Measurements from ENCODE around the gene DYNLT2B. TPM values are rescaled to one million over a fixed set of nuclear protein-coding genes. Genes with fewer than 3 reads are reported as not detected.
A peak's percentile ranks its signal among the peaks of the same experiment; 100 is the strongest.
"Not testable (repeated sequence)": the region's sequence is repeated elsewhere in the genome, so short reads cannot be mapped to it uniquely, and the experiment has no call there.

DYNLT2B gene
- polyA plus RNA-seq, 1 donor = 15.5 TPM

DNA sequence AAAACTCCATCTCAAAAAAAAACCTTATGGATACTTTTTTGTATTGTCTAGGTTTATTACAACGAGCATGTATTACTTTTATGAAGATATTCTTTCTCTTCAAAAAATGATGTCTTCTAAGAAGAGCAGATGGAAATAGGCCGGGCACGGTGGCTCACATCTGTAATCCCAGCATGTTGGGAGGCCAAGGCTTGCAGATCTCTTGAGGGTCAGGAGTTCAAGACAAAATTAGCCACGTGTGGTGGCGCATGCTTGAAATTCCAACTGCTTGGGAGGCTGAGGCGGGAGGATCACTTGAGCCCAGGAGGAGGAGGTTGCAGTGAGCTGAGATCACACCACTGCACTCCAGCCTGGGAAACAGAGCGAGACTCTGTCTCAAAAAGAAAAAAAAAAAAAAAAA lies 4.0 kb downstream of the DYNLT2B start:
- H3K36me3 ChIP-seq (ENCODE audit: control insufficient read depth, insufficient read depth, low read length); H3K9me3 ChIP-seq (ENCODE audit: control insufficient read depth, low read depth, low read length); H3K4me3 ChIP-seq (ENCODE audit: low read length); H3K27ac ChIP-seq (ENCODE audit: low read length); H3K4me1 ChIP-seq (ENCODE audit: control insufficient read depth, insufficient read depth, low read length); DNase-seq; H3K27me3 ChIP-seq (ENCODE audit: control insufficient read depth, insufficient read depth, low read length): not testable (repeated sequence)
- no CpG with 5 or more reads among the region's 7 CpGs for WGBS (ENCODE audit: insufficient coverage, low lambda C conversion rate)

DNA sequence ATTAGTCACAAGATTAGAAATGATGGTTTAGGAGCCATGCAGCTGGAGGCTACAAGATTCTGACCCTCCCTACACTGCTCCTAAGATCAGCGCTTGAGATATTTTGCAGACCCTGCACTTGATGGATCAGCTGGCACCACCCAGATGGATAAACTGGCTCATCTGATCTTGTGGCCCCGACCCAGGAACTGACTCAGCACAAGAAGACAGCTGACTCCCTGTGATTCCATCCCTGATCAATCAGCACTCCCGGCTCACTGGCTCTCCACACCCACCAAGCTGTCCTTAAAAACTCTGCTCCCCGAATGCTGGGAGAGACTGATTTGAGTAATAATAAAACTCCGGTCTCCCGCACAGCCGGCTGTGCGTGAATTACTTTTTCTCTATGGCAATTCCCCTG lies 15.1 kb downstream of the DYNLT2B start:
- not testable (repeated sequence) for DNase-seq; H3K27me3 ChIP-seq (ENCODE audit: control insufficient read depth, insufficient read depth, low read length); H3K36me3 ChIP-seq (ENCODE audit: control insufficient read depth, insufficient read depth, low read length); H3K4me3 ChIP-seq (ENCODE audit: low read length); H3K27ac ChIP-seq (ENCODE audit: low read length); H3K9me3 ChIP-seq (ENCODE audit: control insufficient read depth, low read depth, low read length); H3K4me1 ChIP-seq (ENCODE audit: control insufficient read depth, insufficient read depth, low read length)
- WGBS (ENCODE audit: insufficient coverage, low lambda C conversion rate) = 40% methylated on average over 4 of the region's 8 CpGs

DNA sequence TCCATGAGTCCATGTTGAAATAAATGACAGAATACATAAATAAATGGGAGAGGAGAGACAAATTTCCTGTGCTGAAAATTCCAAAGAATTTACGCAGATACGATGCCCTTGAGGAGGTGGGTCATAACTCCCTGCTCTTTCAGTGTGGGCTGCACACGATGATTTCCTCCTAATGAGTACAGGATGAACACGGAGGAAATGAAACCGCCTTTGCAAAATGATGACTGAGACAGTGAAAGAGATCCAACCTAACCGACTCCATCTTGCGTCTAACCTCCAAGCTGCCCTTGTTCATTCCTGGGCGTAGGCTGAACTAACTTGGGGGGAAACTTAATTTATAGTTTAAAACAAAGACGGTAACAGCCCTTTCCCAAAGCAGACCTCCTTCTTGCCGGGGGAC lies 15.5 kb downstream of the DYNLT2B start:
- not testable (repeated sequence) for H3K4me1 ChIP-seq (ENCODE audit: control insufficient read depth, insufficient read depth, low read length); H3K4me3 ChIP-seq (ENCODE audit: low read length); H3K27me3 ChIP-seq (ENCODE audit: control insufficient read depth, insufficient read depth, low read length); H3K36me3 ChIP-seq (ENCODE audit: control insufficient read depth, insufficient read depth, low read length); H3K27ac ChIP-seq (ENCODE audit: low read length); DNase-seq; H3K9me3 ChIP-seq (ENCODE audit: control insufficient read depth, low read depth, low read length)
- WGBS (ENCODE audit: insufficient coverage, low lambda C conversion rate) = no CpG with 5 or more reads among the region's 10 CpGs

DNA sequence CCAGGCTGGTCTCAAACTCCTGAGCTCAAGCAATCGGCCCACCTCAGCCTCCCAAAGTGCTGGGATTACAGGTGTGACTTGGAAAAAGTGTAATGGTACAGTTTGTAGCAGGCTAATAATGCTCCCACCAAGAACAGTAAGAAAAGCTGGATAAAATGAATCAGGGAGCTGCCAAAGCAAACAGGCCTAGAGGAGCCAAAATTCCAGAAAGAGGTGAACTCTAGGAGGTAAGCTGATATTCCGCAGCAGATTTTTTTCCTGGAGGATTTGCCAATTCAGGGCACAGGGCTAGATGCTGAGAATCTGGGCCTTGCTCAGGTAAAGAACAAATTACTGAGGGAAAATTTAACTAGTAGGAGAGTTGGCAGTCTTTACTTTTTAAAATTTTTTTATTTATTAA lies 19.5 kb downstream of the DYNLT2B start:
- H3K4me1 ChIP-seq (ENCODE audit: control insufficient read depth, insufficient read depth, low read length) = no peaks in the 10 kb centered on the region
- WGBS (ENCODE audit: insufficient coverage, low lambda C conversion rate) = no CpG with 5 or more reads among the region's 2 CpGs
- no peaks in the 10 kb centered on the region for H3K36me3 ChIP-seq (ENCODE audit: control insufficient read depth, insufficient read depth, low read length)
- no peak overlapping the region for H3K4me3 ChIP-seq (ENCODE audit: low read length)
- no peaks in the 10 kb centered on the region for H3K9me3 ChIP-seq (ENCODE audit: control insufficient read depth, low read depth, low read length)
- H3K27me3 ChIP-seq (ENCODE audit: control insufficient read depth, insufficient read depth, low read length) = no peaks in the 10 kb centered on the region
- no peak overlapping the region for H3K27ac ChIP-seq (ENCODE audit: low read length)
- DNase-seq = no peak

DNA sequence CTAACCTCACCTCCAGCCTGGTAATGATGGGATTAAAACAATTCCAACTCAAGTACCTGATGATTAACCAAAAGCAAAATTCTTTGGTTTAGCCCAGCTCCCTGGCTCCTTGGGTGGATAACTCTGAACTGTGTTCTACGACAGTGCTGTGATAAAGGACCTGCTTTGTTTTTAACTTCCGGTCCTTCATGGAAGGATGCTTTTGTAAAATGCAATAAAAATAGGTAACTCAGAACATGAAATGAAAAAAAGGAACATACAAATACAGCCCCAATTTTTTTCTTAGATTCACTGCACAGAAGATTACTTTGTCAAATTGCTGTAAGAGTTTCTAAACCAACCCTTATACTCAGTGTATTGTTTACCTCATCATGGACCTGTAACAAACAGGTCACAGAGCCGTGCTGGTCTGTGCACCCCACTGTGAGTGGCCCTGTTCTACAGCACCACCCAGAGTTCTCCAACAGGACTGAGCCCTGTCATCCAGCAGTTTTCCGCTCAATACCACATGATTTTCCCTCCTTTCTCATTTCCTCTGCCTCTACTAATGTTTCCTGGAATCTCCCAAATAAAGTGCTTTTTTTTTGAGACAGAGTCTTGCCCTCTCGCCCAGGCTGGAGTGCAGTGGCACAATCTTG lies 25.6 kb downstream of the DYNLT2B start:
- H3K27ac ChIP-seq (ENCODE audit: low read length) = no peak overlapping the region
- WGBS (ENCODE audit: insufficient coverage, low lambda C conversion rate) = no CpG with 5 or more reads among the region's 5 CpGs
- no peak for DNase-seq
- H3K4me3 ChIP-seq (ENCODE audit: low read length) = no peak overlapping the region
- no peaks in the 10 kb centered on the region for H3K4me1 ChIP-seq (ENCODE audit: control insufficient read depth, insufficient read depth, low read length)
- no peaks in the 10 kb centered on the region for H3K27me3 ChIP-seq (ENCODE audit: control insufficient read depth, insufficient read depth, low read length)
- no peaks in the 10 kb centered on the region for H3K36me3 ChIP-seq (ENCODE audit: control insufficient read depth, insufficient read depth, low read length)
- H3K9me3 ChIP-seq (ENCODE audit: control insufficient read depth, low read depth, low read length) = no peaks in the 10 kb centered on the region

DNA sequence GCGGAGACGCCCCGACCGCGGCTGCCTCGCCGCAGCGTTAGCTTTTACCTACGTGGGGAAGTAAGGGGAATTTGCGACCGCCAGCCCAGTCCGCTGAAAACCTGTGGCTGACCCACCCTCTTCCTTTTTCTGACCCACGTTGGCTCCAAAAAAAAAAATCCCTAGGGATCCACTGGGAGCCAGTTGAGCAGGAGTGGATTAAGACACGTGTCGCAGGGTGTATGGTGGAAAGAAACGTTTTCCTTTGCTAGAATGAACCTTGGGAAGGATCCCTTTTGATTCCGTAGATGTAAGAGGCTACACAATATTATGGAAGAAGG lies 29.9 kb downstream of the DYNLT2B start:
- no CpG with 5 or more reads among the region's 17 CpGs for WGBS (ENCODE audit: insufficient coverage, low lambda C conversion rate)
- DNase-seq = no peak
- peak overlapping the region; percentile 87 for H3K27ac ChIP-seq (ENCODE audit: low read length)

DNA sequence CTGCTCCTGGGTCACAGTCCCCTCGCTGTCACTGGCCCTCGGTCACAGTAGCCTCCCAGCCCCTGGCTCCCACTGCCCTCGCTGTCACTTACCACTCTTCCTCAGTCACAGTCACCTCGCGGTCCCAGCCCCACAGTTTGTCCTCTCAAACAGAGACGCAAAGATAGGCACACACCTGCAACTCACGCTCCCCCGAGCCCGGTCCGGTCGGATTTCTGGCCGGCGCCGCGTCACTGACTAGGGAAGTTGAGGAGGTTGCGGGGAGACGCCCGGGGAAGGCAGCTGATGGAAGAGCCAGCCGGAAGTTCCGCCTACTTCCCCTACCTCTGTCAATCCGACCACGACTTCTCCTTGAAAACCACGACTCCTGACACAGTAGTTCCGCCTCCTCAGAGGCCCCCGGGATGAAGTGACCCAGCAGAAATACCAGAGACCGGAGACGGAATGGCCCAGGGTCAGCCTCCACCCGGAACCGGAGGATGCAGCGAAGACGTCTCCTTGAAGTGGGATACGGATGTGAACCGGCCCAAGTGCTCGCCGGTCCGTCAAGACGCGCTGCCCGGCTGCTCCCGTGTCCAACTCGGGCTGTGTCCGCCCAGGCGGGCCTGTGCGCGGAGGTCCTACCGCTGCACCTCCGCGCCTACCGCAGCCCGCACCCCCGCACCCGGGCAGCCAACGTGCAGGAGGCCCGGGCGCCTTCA lies 30.4 kb downstream of the DYNLT2B start, which contains the start of gene PCYT1A:
Gene PCYT1A (minus strand): TSS at position 287 of the 701 bp plus-strand sequence. CDS start 17,195 bp downstream, outside the sequence.
- WGBS (ENCODE audit: insufficient coverage, low lambda C conversion rate) = no CpG with 5 or more reads among the region's 55 CpGs
- peak; percentile 94 to 96 for DNase-seq
- H3K4me1 ChIP-seq (ENCODE audit: control insufficient read depth, insufficient read depth, low read length) = peaks cover 8% of the 10 kb centered on the region

More for the DNA sequence above, 29.9 kb downstream of the DYNLT2B start:
- H3K9me3 ChIP-seq (ENCODE audit: control insufficient read depth, low read depth, low read length) = no peaks in the 10 kb centered on the region
- no peaks in the 10 kb centered on the region for H3K27me3 ChIP-seq (ENCODE audit: control insufficient read depth, insufficient read depth, low read length)
- H3K4me1 ChIP-seq (ENCODE audit: control insufficient read depth, insufficient read depth, low read length) = peaks cover 8% of the 10 kb centered on the region
- no peaks in the 10 kb centered on the region for H3K36me3 ChIP-seq (ENCODE audit: control insufficient read depth, insufficient read depth, low read length)
- peak overlapping the region; percentile 73 for H3K4me3 ChIP-seq (ENCODE audit: low read length)

DNA sequence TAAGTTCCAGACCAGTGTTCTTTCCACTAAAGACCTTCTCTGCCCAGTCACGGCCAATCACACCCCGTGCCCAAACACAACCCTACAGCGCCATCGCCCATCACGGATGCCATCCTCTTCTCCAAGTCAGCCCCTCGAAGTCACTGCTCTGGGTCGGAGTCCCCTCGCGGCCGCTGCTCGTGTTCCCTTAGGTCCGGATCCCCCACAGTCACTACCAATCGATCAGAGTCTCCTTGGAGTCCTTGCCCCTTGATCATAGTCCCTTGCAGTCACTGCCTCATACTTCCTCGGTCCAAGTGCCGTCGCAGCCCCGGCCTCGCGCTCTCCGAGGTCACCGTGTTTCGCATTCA lies 31.0 kb downstream of the DYNLT2B start:
- peak overlapping the region; percentile 73 for H3K4me3 ChIP-seq (ENCODE audit: low read length)
- no CpG with 5 or more reads among the region's 22 CpGs for WGBS (ENCODE audit: insufficient coverage, low lambda C conversion rate)
- H3K27ac ChIP-seq (ENCODE audit: low read length) = peak overlapping the region; percentile 87
- no peaks in the 10 kb centered on the region for H3K27me3 ChIP-seq (ENCODE audit: control insufficient read depth, insufficient read depth, low read length)
- no peaks in the 10 kb centered on the region for H3K36me3 ChIP-seq (ENCODE audit: control insufficient read depth, insufficient read depth, low read length)
- no peak for DNase-seq
- peaks cover 8% of the 10 kb centered on the region for H3K4me1 ChIP-seq (ENCODE audit: control insufficient read depth, insufficient read depth, low read length)
- no peaks in the 10 kb centered on the region for H3K9me3 ChIP-seq (ENCODE audit: control insufficient read depth, low read depth, low read length)

More for the DNA sequence above, 30.4 kb downstream of the DYNLT2B start, which contains the start of gene PCYT1A:
- Histone ChIP-seq H3K9me3 (ENCODE audit: control insufficient read depth, low read depth, low read length) (no peaks in the 10 kb centered on the region), H3K27ac (ENCODE audit: low read length) (peak within 1 kb of the TSS; percentile 87), H3K4me3 (ENCODE audit: low read length) (peak within 1 kb of the TSS; percentile 73), H3K36me3 (ENCODE audit: control insufficient read depth, insufficient read depth, low read length) (no peaks in the 10 kb centered on the region), H3K27me3 (ENCODE audit: control insufficient read depth, insufficient read depth, low read length) (no peaks in the 10 kb centered on the region)

DNA sequence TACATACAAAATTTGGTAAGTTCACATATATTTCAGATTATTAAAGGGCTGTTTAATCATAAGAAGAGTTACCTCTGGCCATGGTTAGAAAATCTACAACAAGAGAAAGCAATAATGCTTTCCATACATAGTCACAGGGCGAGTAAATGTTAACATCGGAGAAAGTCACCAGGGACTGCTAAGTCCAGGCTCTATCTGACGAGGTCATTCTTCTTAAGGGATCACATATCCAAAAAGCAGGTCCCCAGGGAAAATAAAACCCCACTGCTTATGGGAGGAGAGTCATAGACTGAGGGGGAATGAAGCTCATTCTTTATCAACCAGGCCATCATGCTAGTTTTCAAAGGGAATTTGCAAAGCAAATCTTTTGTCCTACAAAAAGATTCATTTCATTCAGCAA lies 33.6 kb downstream of the DYNLT2B start:
- H3K36me3 ChIP-seq (ENCODE audit: control insufficient read depth, insufficient read depth, low read length) = no peaks in the 10 kb centered on the region
- no CpG with 5 or more reads among the region's 3 CpGs for WGBS (ENCODE audit: insufficient coverage, low lambda C conversion rate)
- H3K4me1 ChIP-seq (ENCODE audit: control insufficient read depth, insufficient read depth, low read length) = peaks cover 24% of the 10 kb centered on the region

DNA sequence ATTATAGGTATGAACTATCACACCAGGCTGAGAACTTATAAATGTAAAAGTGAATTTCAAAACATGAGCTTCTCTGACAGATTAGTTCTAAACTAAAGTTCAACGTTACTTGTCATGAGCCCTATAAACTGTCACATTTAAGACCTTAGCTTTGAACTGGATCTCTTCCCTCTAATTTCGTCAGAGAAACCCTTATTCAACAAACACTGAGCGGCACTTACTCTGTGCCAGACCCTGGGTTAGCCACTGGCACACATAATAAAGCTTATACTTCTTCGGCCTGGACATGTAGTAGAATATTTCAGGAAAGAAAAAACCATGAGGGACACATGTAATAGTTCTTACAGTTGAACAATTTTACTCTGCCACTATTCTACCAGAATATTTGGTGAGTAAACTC lies 36.1 kb downstream of the DYNLT2B start:
- Histone ChIP-seq H3K27ac (ENCODE audit: low read length) (peak overlapping the region; percentile 79), H3K9me3 (ENCODE audit: control insufficient read depth, low read depth, low read length) (no peaks in the 10 kb centered on the region), H3K4me3 (ENCODE audit: low read length) (no peak overlapping the region), H3K36me3 (ENCODE audit: control insufficient read depth, insufficient read depth, low read length) (no peaks in the 10 kb centered on the region), H3K27me3 (ENCODE audit: control insufficient read depth, insufficient read depth, low read length) (no peaks in the 10 kb centered on the region), H3K4me1 (ENCODE audit: control insufficient read depth, insufficient read depth, low read length) (peaks cover 35% of the 10 kb centered on the region)
- peak in 1 of 2 donors; percentile 19 for DNase-seq
- 0% methylated on average over 1 of the region's 4 CpGs for WGBS (ENCODE audit: insufficient coverage, low lambda C conversion rate)

More for the DNA sequence above, 33.6 kb downstream of the DYNLT2B start:
- no peak for DNase-seq
- H3K27ac ChIP-seq (ENCODE audit: low read length) = no peak overlapping the region
- no peak overlapping the region for H3K4me3 ChIP-seq (ENCODE audit: low read length)
- H3K9me3 ChIP-seq (ENCODE audit: control insufficient read depth, low read depth, low read length) = no peaks in the 10 kb centered on the region
- H3K27me3 ChIP-seq (ENCODE audit: control insufficient read depth, insufficient read depth, low read length) = no peaks in the 10 kb centered on the region

Data from large intestine (tissue), 3 donors.